Measurements from ENCODE around the gene SNUPN. TPM values are rescaled to one million over a fixed set of nuclear protein-coding genes. Genes with fewer than 3 reads are reported as not detected.

SNUPN gene
- total RNA-seq, 2 experiments from 2014 or later, result 28.2 to 28.5 TPM

GRCh38 chr15:75663931-75664421 is 38.5 kb upstream of the SNUPN start:
- ChIA-PET CTCF (no interaction called here), POLR2A (no interaction called here)
- H3K9me3 Mint-ChIP-seq, result no peaks in the 10 kb centered on the region
- intact Hi-C loops (cut with micrococcal nuclease), result no loop called here
- DNase-seq (no peak), ATAC-seq (no peak)
- no peaks in the 10 kb centered on the region for H3K36me3 Mint-ChIP-seq (ENCODE audit: low read depth)
- no peaks in the 10 kb centered on the region for H3K4me1 Mint-ChIP-seq (ENCODE audit: low read depth)
- no peaks in the 10 kb centered on the region for H3K27me3 Mint-ChIP-seq
- no peak overlapping the region for H3K27ac Mint-ChIP-seq
- H3K4me3 Mint-ChIP-seq, result no peak overlapping the region
- no peak for TF ChIP-seq CTCF (IDR thresholded peaks at IDR 0.05)

GRCh38 chr15:75662823-75663519 is 37.4 kb upstream of the SNUPN start:
- Mint-ChIP-seq H3K36me3 (ENCODE audit: low read depth) (no peaks in the 10 kb centered on the region), H3K27ac (no peak overlapping the region), H3K4me1 (ENCODE audit: low read depth) (no peaks in the 10 kb centered on the region), H3K9me3 (no peaks in the 10 kb centered on the region), H3K4me3 (no peak overlapping the region), H3K27me3 (no peaks in the 10 kb centered on the region)
- intact Hi-C loops (cut with micrococcal nuclease), result no loop called here
- TF ChIP-seq CTCF (IDR thresholded peaks at IDR 0.05), result no peak
- DNase-seq (no peak), ATAC-seq (no peak)
- ChIA-PET POLR2A (no interaction called here), CTCF (interaction anchor here (0.6 kb wide), 1 partner anchor 42 kb away, joined by 3 read pairs; no protein-coding TSS in a partner anchor)

- no peak for DNase-seq
- no peaks in the 10 kb centered on the region for H3K27me3 Mint-ChIP-seq
- ChIA-PET POLR2A (interaction anchor here (1.3 kb wide), 1 partner anchor 22 kb away, joined by 3 read pairs; the partner anchor contains the start of gene IMP3), CTCF (interaction anchor here (2.2 kb wide), 1 partner anchor 15 kb away, joined by 8 read pairs; the partner anchor contains the start of gene SNX33)
- H3K9me3 Mint-ChIP-seq, result no peaks in the 10 kb centered on the region
- no peak overlapping the region for H3K4me3 Mint-ChIP-seq
- H3K36me3 Mint-ChIP-seq (ENCODE audit: low read depth), result no peaks in the 10 kb centered on the region
- no peak for ATAC-seq
- H3K27ac Mint-ChIP-seq, result no peak overlapping the region
- intact Hi-C loops (cut with micrococcal nuclease), result no loop called here
- no peak for TF ChIP-seq CTCF (IDR thresholded peaks at IDR 0.05)
- H3K4me1 Mint-ChIP-seq (ENCODE audit: low read depth), result no peaks in the 10 kb centered on the region
Observed at GRCh38 chr15:75661756-75662140, 36.2 kb upstream of the SNUPN start.

GRCh38 chr15:75661100-75661755 is 35.7 kb upstream of the SNUPN start:
- POLR2A ChIA-PET, result interaction anchor here (1.3 kb wide), 1 partner anchor 21 kb away, joined by 3 read pairs; the partner anchor contains the start of gene IMP3
- intact Hi-C loops (cut with micrococcal nuclease), result no loop called here
- no peaks in the 10 kb centered on the region for H3K4me1 Mint-ChIP-seq (ENCODE audit: low read depth)
- no peak overlapping the region for H3K4me3 Mint-ChIP-seq
- CTCF ChIA-PET, result interaction anchor here (2.2 kb wide), 1 partner anchor 14 kb away, joined by 8 read pairs; the partner anchor contains the start of gene SNX33
- H3K36me3 Mint-ChIP-seq (ENCODE audit: low read depth), result no peaks in the 10 kb centered on the region
- no peak overlapping the region for H3K27ac Mint-ChIP-seq
- no peaks in the 10 kb centered on the region for H3K9me3 Mint-ChIP-seq
- ATAC-seq (no peak), DNase-seq (no peak)
- no peaks in the 10 kb centered on the region for H3K27me3 Mint-ChIP-seq
- no peak for TF ChIP-seq CTCF (IDR thresholded peaks at IDR 0.05)

Data from activated CD8-positive, alpha-beta T cell treated with anti-CD3 and anti-CD28 coated beads for 36 hours (primary cell).